ENCODE data around the gene TCF4. TPM values are rescaled to one million over a fixed set of nuclear protein-coding genes. Genes with fewer than 3 reads are reported as not detected.
A peak's percentile ranks its signal among the peaks of the same experiment; 100 is the strongest.

The TCF4 gene
- total and polyA plus RNA-seq, 5 donors: 17.3 to 73.6 (median 58.7) TPM

GRCh38 chr18:55546851-55547704 is 40.9 kb downstream of the TCF4 start:
- intact Hi-C loops (cut with DNase I): no loop called here
- no peaks in the 10 kb centered on the region for H3K9me3 ChIP-seq (ENCODE audit: control insufficient read depth, low read length)
- no peak overlapping the region for H3K27ac ChIP-seq (ENCODE audit: low read length)
- WGBS: 27% methylated on average over 5 of the region's 5 CpGs
- DNase-seq (peak in 1 of 3 donors; percentile 52), ATAC-seq (peak; percentile 47 to 71)
- no peak overlapping the region for H3K4me3 ChIP-seq (ENCODE audit: low read length)
- H3K27me3 ChIP-seq (ENCODE audit: control insufficient read depth, insufficient read depth): no peaks in the 10 kb centered on the region
- peaks cover 4% of the 10 kb centered on the region for H3K4me1 ChIP-seq (ENCODE audit: control insufficient read depth, insufficient read depth, low read length)

DNA sequence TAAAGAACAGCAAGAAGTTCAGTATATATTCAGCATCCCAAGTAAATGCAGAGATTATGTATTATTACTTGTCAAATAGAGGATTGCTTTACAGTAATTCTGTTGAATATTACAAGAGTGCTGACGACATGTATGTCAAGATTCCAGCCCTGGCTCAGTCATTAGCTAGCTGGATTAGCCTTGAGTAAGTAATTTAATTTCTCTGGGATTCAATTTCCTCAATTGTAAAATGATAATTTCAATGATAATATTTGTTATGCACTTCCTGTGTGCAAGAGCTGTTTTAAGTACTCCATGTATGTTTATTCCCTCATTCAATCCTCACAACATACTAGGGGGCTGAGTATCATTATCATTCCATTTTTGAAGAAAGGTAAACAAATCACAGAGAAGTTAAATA is 44.0 kb downstream of the TCF4 start:
- Histone ChIP-seq H3K27me3 (ENCODE audit: control insufficient read depth, insufficient read depth) (no peaks in the 10 kb centered on the region), H3K9me3 (ENCODE audit: control insufficient read depth, low read length) (no peaks in the 10 kb centered on the region), H3K4me1 (ENCODE audit: control insufficient read depth, insufficient read depth, low read length) (peaks cover 2% of the 10 kb centered on the region), H3K27ac (ENCODE audit: low read length) (no peak overlapping the region), H3K4me3 (ENCODE audit: low read length) (no peak overlapping the region)
- ATAC-seq: no peak
- DNase-seq: no peak
- 48% methylated on average over 1 of the region's 1 CpG for WGBS
- intact Hi-C loops (cut with DNase I): no loop called here

- Histone ChIP-seq H3K4me3 (ENCODE audit: low read length) (no peak overlapping the region), H3K9me3 (ENCODE audit: control insufficient read depth, low read length) (no peaks in the 10 kb centered on the region), H3K4me1 (ENCODE audit: control insufficient read depth, insufficient read depth, low read length) (peaks cover 2% of the 10 kb centered on the region), H3K27me3 (ENCODE audit: control insufficient read depth, insufficient read depth) (no peaks in the 10 kb centered on the region), H3K27ac (ENCODE audit: low read length) (no peak overlapping the region)
- WGBS: 73% methylated on average over 2 of the region's 2 CpGs
- intact Hi-C loops (cut with DNase I): no loop called here
- DNase-seq: no peak
- no peak for ATAC-seq
Observed at GRCh38 chr18:55543130-55543704, 44.8 kb downstream of the TCF4 start.

GRCh38 chr18:55541571-55541970 is 46.4 kb downstream of the TCF4 start:
- 64% methylated on average over 2 of the region's 2 CpGs for whole genome bisulfite sequencing
- no peak for ATAC-seq

GRCh38 chr18:55539240-55539639 is 48.8 kb downstream of the TCF4 start:
- H3K9me3 ChIP-seq (ENCODE audit: control insufficient read depth, low read length): no peaks in the 10 kb centered on the region
- no peak overlapping the region for H3K27ac ChIP-seq (ENCODE audit: low read length)
- H3K4me1 ChIP-seq (ENCODE audit: control insufficient read depth, insufficient read depth, low read length): no peaks in the 10 kb centered on the region
- intact Hi-C loops (cut with DNase I): no loop called here
- H3K27me3 ChIP-seq (ENCODE audit: control insufficient read depth, insufficient read depth): no peaks in the 10 kb centered on the region
- ATAC-seq: no peak
- no peak overlapping the region for H3K4me3 ChIP-seq (ENCODE audit: low read length)
- DNase-seq: no peak

More at GRCh38 chr18:55541571-55541970, 46.4 kb downstream of the TCF4 start:
- Histone ChIP-seq H3K4me1 (ENCODE audit: control insufficient read depth, insufficient read depth, low read length) (no peaks in the 10 kb centered on the region), H3K27ac (ENCODE audit: low read length) (no peak overlapping the region), H3K27me3 (ENCODE audit: control insufficient read depth, insufficient read depth) (no peaks in the 10 kb centered on the region), H3K9me3 (ENCODE audit: control insufficient read depth, low read length) (no peaks in the 10 kb centered on the region), H3K4me3 (ENCODE audit: low read length) (no peak overlapping the region)
- intact Hi-C loops (cut with DNase I): no loop called here
- no peak for DNase-seq

- no peak for ATAC-seq
Observed at GRCh38 chr18:55534996-55535395, 53.0 kb downstream of the TCF4 start.

DNA sequence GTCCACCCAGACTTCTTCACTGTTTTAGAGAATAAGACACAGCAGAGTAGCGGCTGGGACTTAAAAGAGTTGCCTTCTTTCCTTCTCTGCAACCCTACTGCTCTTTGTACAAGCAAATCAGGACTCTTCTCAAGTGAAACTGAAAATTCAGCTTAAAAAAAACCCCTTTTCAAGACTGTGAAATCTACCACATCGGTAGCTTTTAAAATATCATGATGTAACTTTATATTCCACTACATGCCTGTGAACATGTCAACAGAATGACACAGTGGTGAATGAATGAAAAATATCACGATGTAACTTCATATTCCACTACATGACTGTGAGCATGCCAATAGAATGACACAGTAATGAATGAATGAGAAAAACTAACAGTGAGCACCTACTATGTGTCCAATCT is 53.4 kb downstream of the TCF4 start:
- H3K9me3 ChIP-seq (ENCODE audit: control insufficient read depth, low read length): no peaks in the 10 kb centered on the region
- no peak overlapping the region for H3K27ac ChIP-seq (ENCODE audit: low read length)
- DNase-seq (no peak), ATAC-seq (no peak)
- no peak overlapping the region for H3K4me3 ChIP-seq (ENCODE audit: low read length)
- intact Hi-C loops (cut with DNase I): no loop called here
- H3K4me1 ChIP-seq (ENCODE audit: control insufficient read depth, insufficient read depth, low read length): no peaks in the 10 kb centered on the region
- H3K27me3 ChIP-seq (ENCODE audit: control insufficient read depth, insufficient read depth): no peaks in the 10 kb centered on the region
- 73% methylated on average over 3 of the region's 3 CpGs for WGBS

More at GRCh38 chr18:55534996-55535395, 53.0 kb downstream of the TCF4 start:
- H3K9me3 ChIP-seq (ENCODE audit: control insufficient read depth, low read length): no peaks in the 10 kb centered on the region
- no peak overlapping the region for H3K4me3 ChIP-seq (ENCODE audit: low read length)
- WGBS: 82% methylated on average over 4 of the region's 4 CpGs
- intact Hi-C loops (cut with DNase I): no loop called here
- DNase-seq: no peak
- H3K27me3 ChIP-seq (ENCODE audit: control insufficient read depth, insufficient read depth): no peaks in the 10 kb centered on the region
- no peaks in the 10 kb centered on the region for H3K4me1 ChIP-seq (ENCODE audit: control insufficient read depth, insufficient read depth, low read length)
- no peak overlapping the region for H3K27ac ChIP-seq (ENCODE audit: low read length)

GRCh38 chr18:55530166-55530565 is 57.8 kb downstream of the TCF4 start:
- intact Hi-C loops (cut with DNase I): no loop called here
- Histone ChIP-seq H3K4me1 (ENCODE audit: control insufficient read depth, insufficient read depth, low read length) (no peaks in the 10 kb centered on the region), H3K4me3 (ENCODE audit: low read length) (no peak overlapping the region), H3K9me3 (ENCODE audit: control insufficient read depth, low read length) (no peaks in the 10 kb centered on the region), H3K27ac (ENCODE audit: low read length) (no peak overlapping the region), H3K27me3 (ENCODE audit: control insufficient read depth, insufficient read depth) (no peaks in the 10 kb centered on the region)
- 84% methylated on average over 5 of the region's 5 CpGs for WGBS
- ATAC-seq (no peak), DNase-seq (no peak)

- intact Hi-C loops (cut with DNase I): loop anchor here in 1 of 4 donors (10.0 kb wide), 1 partner anchor 55 kb away; the partner anchor contains the start of gene TCF4
- ATAC-seq (no peak), DNase-seq (no peak)
- Histone ChIP-seq H3K9me3 (ENCODE audit: control insufficient read depth, low read length) (no peaks in the 10 kb centered on the region), H3K27ac (ENCODE audit: low read length) (no peak overlapping the region), H3K27me3 (ENCODE audit: control insufficient read depth, insufficient read depth) (no peaks in the 10 kb centered on the region), H3K4me1 (ENCODE audit: control insufficient read depth, insufficient read depth, low read length) (no peaks in the 10 kb centered on the region), H3K4me3 (ENCODE audit: low read length) (no peak overlapping the region)
- 63% methylated on average over 4 of the region's 4 CpGs for WGBS
Observed at GRCh38 chr18:55529581-55529980, 58.4 kb downstream of the TCF4 start.

- no peaks in the 10 kb centered on the region for H3K9me3 ChIP-seq (ENCODE audit: control insufficient read depth, low read length)
- no peak overlapping the region for H3K4me3 ChIP-seq (ENCODE audit: low read length)
- no peaks in the 10 kb centered on the region for H3K4me1 ChIP-seq (ENCODE audit: control insufficient read depth, insufficient read depth, low read length)
- no peaks in the 10 kb centered on the region for H3K27me3 ChIP-seq (ENCODE audit: control insufficient read depth, insufficient read depth)
- intact Hi-C loops (cut with DNase I): loop anchor here in 1 of 4 donors (10.0 kb wide), 1 partner anchor 59 kb away; the partner anchor contains the start of gene TCF4
- no peak for ATAC-seq
- DNase-seq: no peak
- no peak overlapping the region for H3K27ac ChIP-seq (ENCODE audit: low read length)
Observed at GRCh38 chr18:55525845-55526244, 62.1 kb downstream of the TCF4 start.

DNA sequence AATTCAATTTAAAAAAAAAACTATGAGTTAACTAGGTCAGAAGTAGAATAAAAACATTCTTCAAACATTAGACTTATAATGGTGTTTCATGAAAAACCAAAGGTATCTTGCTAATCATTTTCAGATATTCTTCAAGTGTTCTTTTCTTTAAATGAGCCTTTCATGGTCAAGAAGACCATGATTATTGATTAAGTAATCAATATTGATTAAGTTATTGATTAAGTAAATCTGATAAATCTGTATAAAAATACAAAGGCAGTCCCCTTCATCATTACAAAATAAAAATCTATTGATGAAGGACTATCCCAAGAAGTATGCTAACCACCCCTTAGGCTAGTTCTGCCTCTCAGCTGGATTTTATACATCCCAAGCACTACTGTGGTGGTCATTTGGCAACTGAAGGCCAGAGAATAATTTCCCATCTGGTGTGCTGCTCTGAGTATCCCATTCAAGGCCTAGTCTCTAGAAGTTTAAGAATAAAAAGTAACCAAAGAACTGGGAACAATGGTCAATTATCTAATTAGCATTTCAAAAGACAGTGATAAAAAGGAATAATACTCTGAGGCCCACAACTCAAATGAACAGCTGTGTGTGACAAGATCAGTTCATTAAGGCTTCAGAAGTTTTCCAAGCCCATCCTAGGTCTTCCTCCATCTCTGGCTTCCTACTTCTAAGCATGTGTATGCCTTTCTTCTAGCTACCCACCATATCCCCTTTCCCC is 63.5 kb downstream of the TCF4 start:
- H3K4me3 ChIP-seq (ENCODE audit: low read length): no peak overlapping the region
- H3K4me1 ChIP-seq (ENCODE audit: control insufficient read depth, insufficient read depth, low read length): no peaks in the 10 kb centered on the region
- H3K27ac ChIP-seq (ENCODE audit: low read length): no peak overlapping the region
- H3K9me3 ChIP-seq (ENCODE audit: control insufficient read depth, low read length): no peaks in the 10 kb centered on the region
- ATAC-seq: no peak
- intact Hi-C loops (cut with DNase I): loop anchor here in 1 of 4 donors (10.0 kb wide), 1 partner anchor 60 kb away; the partner anchor contains the start of gene TCF4
- no peaks in the 10 kb centered on the region for H3K27me3 ChIP-seq (ENCODE audit: control insufficient read depth, insufficient read depth)
- no peak for DNase-seq

All from right cardiac atrium (tissue), 5 donors.